Kidney (tissue), 14 donors: ENCODE data around the gene RPTOR. TPM values are rescaled to one million over a fixed set of nuclear protein-coding genes. Genes with fewer than 3 reads are reported as not detected.
A peak's percentile ranks its signal among the peaks of the same experiment; 100 is the strongest.

ENCODE experiments used
- DNase-seq, 5 donors: peaks; one replicate each; pipeline ENCODE4 v3.0.0-alpha.2; 2013 to 2020
- FAIRE-seq: peaks from 2 replicates; lab custom pipeline; 2012; peaks lifted over from hg19 to GRCh38; lab: Jason Lieb, UNC
- H3K27ac ChIP-seq, 2 donors: one replicate each; pipeline ENCODE4 v1.7.0; 2013; ENCODE audit warnings: low read depth in 2 of 2, low read length in 2 of 2, inconsistent platforms in 1 of 2
- H3K27me3 ChIP-seq: one replicate; pipeline ENCODE4 v1.7.1; 2013; ENCODE audit warnings: low read length, inconsistent platforms; ENCODE audit not compliant: control insufficient read depth, insufficient read depth
- H3K36me3 ChIP-seq, 3 donors: one replicate each; pipeline versions ENCODE4 v1.7.0 to v1.7.1; 2013; ENCODE audit warnings: low read length in 3 of 3, control low read depth in 1 of 3, inconsistent platforms in 1 of 3; ENCODE audit not compliant: insufficient read depth in 3 of 3, control insufficient read depth in 2 of 3
- H3K4me1 ChIP-seq, 3 donors: one replicate each; pipeline versions ENCODE4 v1.7.0 to v1.7.1; 2013; ENCODE audit warnings: low read length in 3 of 3, inconsistent platforms in 1 of 3, low read depth in 1 of 3; ENCODE audit not compliant: control insufficient read depth in 2 of 3, insufficient read depth in 2 of 3
- H3K4me3 ChIP-seq, 3 donors: one replicate each; pipeline versions ENCODE4 v1.7.0 to v1.8.1; 2013; ENCODE audit warnings: low read length in 3 of 3, control low read depth in 1 of 3, inconsistent platforms in 1 of 3
- H3K9ac ChIP-seq, 3 donors: one replicate each; pipeline versions ENCODE4 v1.7.0 to v1.7.1; 2013; ENCODE audit warnings: low read length in 3 of 3, control low read depth in 1 of 3, inconsistent platforms in 1 of 3
- H3K9me3 ChIP-seq, 3 donors: one replicate each; pipeline versions ENCODE4 v1.7.0 to v1.7.1; 2013; ENCODE audit warnings: low read length in 3 of 3, control low read depth in 1 of 3, inconsistent platforms in 1 of 3; ENCODE audit not compliant: control insufficient read depth in 2 of 3, insufficient read depth in 1 of 3
- intact Hi-C: fragments of 100-400 bp; cut with DNase I; formaldehyde crosslinking; loops from one replicate; pipeline ENCODE4 v1.11.1; 2022
- polyA plus RNA-seq: library from polyadenylated mRNA; stranded (reverse); fragments of 350-450 nt; fragmentation: Illumina TruSeq; extraction: RNeasy Lipid Tissue Mini Kit (QIAGEN cat#74804); gene quantifications from one replicate; pipeline ENCODE4 v1.2.3, GENCODE V29; 2014; ENCODE audit warnings: low read depth, low replicate concordance; ENCODE audit not compliant: insufficient read depth
- total RNA-seq: library from RNA; stranded (reverse); fragmentation: NEBNext Ultra II Directional; extraction: Animal tissue kit (Norgen Biotek cat#: 25700); gene quantifications from one replicate; pipeline ENCODE4 v1.2.1, GENCODE V29; 2021
- TF ChIP-seq, protein P1 (sequence below): IDR thresholded peaks from 3 replicates; pipeline ENCODE4 v1.5.1; 2012; ENCODE audit warnings: mild to moderate bottlenecking, moderate library complexity, borderline replicate concordance; ENCODE audit not compliant: insufficient read depth; ENCODE audit errors: extremely low read depth
- donor health status: control.
- donor health status: control.
- donor health status: control.
- donor health status: control.
- donor health status: control.
- donor health status: DM: yes; HTN: yes; CAD: no.
- donor health status: Normal renal cell carcinoma (clear cell type).

Gene RPTOR
- total and polyA plus RNA-seq, 2 donors from 2014 or later: 5.5 to 37.6 TPM

DNA sequence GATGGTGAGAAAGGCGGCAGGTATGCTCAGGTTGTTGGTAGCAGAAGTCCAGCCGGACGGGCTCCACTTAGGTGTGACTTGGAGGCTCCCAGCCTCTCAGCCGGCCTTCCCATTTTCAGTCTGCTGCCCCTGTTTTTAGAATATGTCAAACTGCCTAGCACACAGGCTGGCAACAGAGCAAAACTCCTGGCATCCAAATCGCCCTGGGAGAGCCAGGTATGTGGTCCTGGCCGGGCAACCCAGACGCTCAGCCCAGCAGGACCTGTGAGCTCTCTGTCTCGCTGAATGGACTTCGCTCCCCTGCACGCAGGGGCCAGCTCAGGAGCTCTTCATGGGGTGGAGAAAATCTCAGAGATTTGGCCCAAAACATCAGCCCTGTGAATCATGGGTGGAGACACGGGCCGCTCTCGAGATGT is 299.1 kb downstream of the RPTOR start:
- TF ChIP-seq, protein P1, sequence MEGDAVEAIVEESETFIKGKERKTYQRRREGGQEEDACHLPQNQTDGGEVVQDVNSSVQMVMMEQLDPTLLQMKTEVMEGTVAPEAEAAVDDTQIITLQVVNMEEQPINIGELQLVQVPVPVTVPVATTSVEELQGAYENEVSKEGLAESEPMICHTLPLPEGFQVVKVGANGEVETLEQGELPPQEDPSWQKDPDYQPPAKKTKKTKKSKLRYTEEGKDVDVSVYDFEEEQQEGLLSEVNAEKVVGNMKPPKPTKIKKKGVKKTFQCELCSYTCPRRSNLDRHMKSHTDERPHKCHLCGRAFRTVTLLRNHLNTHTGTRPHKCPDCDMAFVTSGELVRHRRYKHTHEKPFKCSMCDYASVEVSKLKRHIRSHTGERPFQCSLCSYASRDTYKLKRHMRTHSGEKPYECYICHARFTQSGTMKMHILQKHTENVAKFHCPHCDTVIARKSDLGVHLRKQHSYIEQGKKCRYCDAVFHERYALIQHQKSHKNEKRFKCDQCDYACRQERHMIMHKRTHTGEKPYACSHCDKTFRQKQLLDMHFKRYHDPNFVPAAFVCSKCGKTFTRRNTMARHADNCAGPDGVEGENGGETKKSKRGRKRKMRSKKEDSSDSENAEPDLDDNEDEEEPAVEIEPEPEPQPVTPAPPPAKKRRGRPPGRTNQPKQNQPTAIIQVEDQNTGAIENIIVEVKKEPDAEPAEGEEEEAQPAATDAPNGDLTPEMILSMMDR: no peak
- Histone ChIP-seq H3K9ac (no peak overlapping the region), H3K27ac (no peak overlapping the region), H3K4me3 (no peak overlapping the region), H3K9me3 (no peaks in the 10 kb centered on the region), H3K36me3 (peaks cover 0 to 4% (median 3%) of the 10 kb centered on the region in 3 donors), H3K27me3 (no peaks in the 10 kb centered on the region), H3K4me1 (no peaks in the 10 kb centered on the region)
- intact Hi-C loops: no loop called here
- DNase-seq: peak in 1 of 5 donors; percentile 15
- FAIRE-seq: no peak

DNA sequence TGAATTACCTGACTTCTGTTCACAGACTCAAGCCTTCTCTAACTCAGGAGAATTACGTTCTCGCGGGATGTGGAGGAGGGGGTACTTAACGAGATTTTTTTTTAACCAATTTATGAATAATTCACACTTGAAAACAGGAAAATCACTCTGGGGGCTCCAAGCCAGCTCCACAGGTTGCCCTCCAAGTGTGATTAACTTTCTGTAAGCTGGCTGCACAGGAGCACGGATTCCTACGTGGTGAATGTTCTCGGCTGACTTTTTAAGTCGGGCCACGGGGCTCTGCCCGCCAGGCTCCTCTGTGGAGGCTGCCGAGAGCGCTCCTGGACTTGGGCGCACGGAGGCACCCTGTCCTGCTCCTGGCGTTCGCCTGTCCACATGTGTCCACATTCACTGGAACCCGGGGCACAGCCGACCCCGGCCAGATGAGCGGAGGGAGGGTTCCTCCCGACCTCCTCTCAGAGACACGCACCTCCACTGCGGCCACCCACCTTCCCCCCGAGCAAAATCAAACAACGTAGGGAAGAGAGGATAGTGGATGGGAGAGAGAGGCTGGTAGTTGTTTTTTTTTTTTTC is 299.9 kb downstream of the RPTOR start:
- FAIRE-seq (no peak), DNase-seq (peak in 1 of 5 donors; percentile 61)
- Histone ChIP-seq H3K4me1 (no peaks in the 10 kb centered on the region), H3K9ac (no peak overlapping the region), H3K4me3 (no peak overlapping the region), H3K9me3 (no peaks in the 10 kb centered on the region), H3K36me3 (peaks cover 0 to 4% (median 3%) of the 10 kb centered on the region in 3 donors), H3K27me3 (no peaks in the 10 kb centered on the region), H3K27ac (no peak overlapping the region)
- TF ChIP-seq, protein P1: no peak
- intact Hi-C loops: no loop called here

DNA sequence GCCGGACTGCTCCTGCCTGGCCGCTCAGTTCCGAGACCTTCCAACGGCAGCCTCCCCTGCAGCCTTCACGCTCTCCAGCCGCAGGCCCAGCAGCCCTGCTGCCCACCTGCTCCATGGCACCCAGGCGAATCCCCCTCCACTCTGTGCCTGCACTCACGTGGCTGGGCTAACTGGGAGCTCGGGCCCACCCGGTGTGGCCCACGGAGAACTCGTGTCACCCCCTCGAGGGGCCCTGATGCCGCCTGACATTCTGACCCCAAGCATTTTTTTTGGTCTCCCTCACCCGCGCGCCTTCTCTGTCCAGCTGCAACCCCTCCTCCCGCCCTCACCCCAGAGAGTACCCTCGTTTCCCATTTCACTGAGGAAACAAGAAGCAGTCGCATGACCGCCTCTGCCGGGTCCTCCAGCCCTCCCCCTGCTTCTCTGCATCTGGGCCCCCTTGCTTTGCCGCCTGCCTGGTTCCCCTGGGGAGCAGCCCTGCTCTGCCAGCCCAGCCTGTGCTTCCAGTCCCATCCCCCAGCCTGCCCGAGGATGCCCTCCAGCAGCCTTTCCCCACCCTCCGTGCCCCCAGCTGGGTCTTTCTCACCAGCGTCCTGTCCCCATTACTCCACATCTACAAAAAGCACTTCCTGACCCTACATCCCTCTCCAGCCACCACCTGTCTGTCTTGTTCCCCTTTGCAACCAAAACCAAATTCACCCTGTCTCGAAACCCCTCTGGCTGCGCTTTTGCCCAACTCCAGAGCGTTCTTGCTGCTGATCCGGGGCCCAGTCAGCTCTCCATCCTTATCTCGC is 300.6 kb downstream of the RPTOR start:
- Histone ChIP-seq H3K27me3 (no peaks in the 10 kb centered on the region), H3K9ac (no peak overlapping the region), H3K36me3 (peaks cover 0 to 4% (median 3%) of the 10 kb centered on the region in 3 donors), H3K4me1 (no peaks in the 10 kb centered on the region), H3K9me3 (no peaks in the 10 kb centered on the region), H3K27ac (no peak overlapping the region), H3K4me3 (no peak overlapping the region)
- FAIRE-seq (no peak), DNase-seq (peak; percentile 57 to 77 (median 76))
- intact Hi-C loops: no loop called here
- TF ChIP-seq, protein P1: no peak
